T-helper 2 cell treated with Interferon-gamma antibody and Interleukin-4, amounts not matched to agents 5 μg/mL and 100 μg/mL, for 36 hours (primary cell): ENCODE data around the gene RBMS2.
A peak's percentile ranks its signal among the peaks of the same experiment; 100 is the strongest.
"Not testable (repeated sequence)": the region's sequence is repeated elsewhere in the genome, so short reads cannot be mapped to it uniquely, and the experiment has no call there.

ENCODE experiments used
- DNase-seq: peaks from one replicate; pipeline ENCODE4 v3.0.0; 2021; ENCODE audit warnings: low spot score
- H3K27ac Mint-ChIP-seq: one replicate; pipeline ENCODE4 v1.8.0; 2021; ENCODE audit warnings: mild to moderate bottlenecking, mixed read lengths
- H3K27me3 Mint-ChIP-seq: one replicate; pipeline ENCODE4 v1.8.0; 2021; ENCODE audit warnings: low read depth, mixed read lengths
- H3K36me3 Mint-ChIP-seq: one replicate; pipeline ENCODE4 v1.8.0; 2021; ENCODE audit warnings: low read depth, mixed read lengths
- H3K4me1 Mint-ChIP-seq: one replicate; pipeline ENCODE4 v1.8.0; 2021; ENCODE audit warnings: low read depth, mixed read lengths
- H3K4me3 Mint-ChIP-seq: one replicate; pipeline ENCODE4 v1.8.0; 2022; ENCODE audit warnings: mild to moderate bottlenecking, moderate library complexity, mixed read lengths
- H3K9me3 Mint-ChIP-seq: one replicate; pipeline ENCODE4 v1.8.0; 2021; ENCODE audit warnings: mixed read lengths

The RBMS2 gene

GRCh38 chr12:56494481-56494880 lies 27.1 kb upstream of the RBMS2 start:
- H3K27ac Mint-ChIP-seq, DNase-seq, H3K36me3 Mint-ChIP-seq, H3K4me3 Mint-ChIP-seq, H3K4me1 Mint-ChIP-seq, H3K9me3 Mint-ChIP-seq: not testable (repeated sequence)
- H3K27me3 Mint-ChIP-seq: peaks cover 26% of the 10 kb centered on the region

GRCh38 chr12:56496704-56497103 lies 24.9 kb upstream of the RBMS2 start:
- H3K27ac Mint-ChIP-seq, H3K9me3 Mint-ChIP-seq, H3K36me3 Mint-ChIP-seq, H3K4me1 Mint-ChIP-seq: not testable (repeated sequence)
- peak overlapping the region; percentile 29 for H3K4me3 Mint-ChIP-seq
- H3K27me3 Mint-ChIP-seq: peaks cover 13% of the 10 kb centered on the region
- DNase-seq: peak; percentile 56

- not testable (repeated sequence) for DNase-seq, H3K9me3 Mint-ChIP-seq, H3K4me1 Mint-ChIP-seq, H3K27ac Mint-ChIP-seq, H3K27me3 Mint-ChIP-seq, H3K4me3 Mint-ChIP-seq, H3K36me3 Mint-ChIP-seq
Observed at GRCh38 chr12:56498126-56498902, 23.3 kb upstream of the RBMS2 start.

GRCh38 chr12:56499452-56499851 lies 22.2 kb upstream of the RBMS2 start:
- not testable (repeated sequence) for DNase-seq, H3K4me3 Mint-ChIP-seq, H3K27me3 Mint-ChIP-seq, H3K36me3 Mint-ChIP-seq, H3K4me1 Mint-ChIP-seq, H3K9me3 Mint-ChIP-seq, H3K27ac Mint-ChIP-seq

- H3K4me3 Mint-ChIP-seq, H3K9me3 Mint-ChIP-seq, DNase-seq, H3K27me3 Mint-ChIP-seq, H3K36me3 Mint-ChIP-seq, H3K27ac Mint-ChIP-seq, H3K4me1 Mint-ChIP-seq: not testable (repeated sequence)
Observed at GRCh38 chr12:56499879-56500278, 21.7 kb upstream of the RBMS2 start.

- Mint-ChIP-seq H3K27ac (no peak overlapping the region), H3K9me3 (no peaks in the 10 kb centered on the region), H3K4me3 (no peak overlapping the region), H3K27me3 (peaks cover 14% of the 10 kb centered on the region), H3K36me3 (no peaks in the 10 kb centered on the region), H3K4me1 (peaks cover 4% of the 10 kb centered on the region)
- DNase-seq: no peak
Observed at GRCh38 chr12:56510786-56511185, 10.8 kb upstream of the RBMS2 start.

- peaks cover 14% of the 10 kb centered on the region for H3K27me3 Mint-ChIP-seq
- not testable (repeated sequence) for H3K36me3 Mint-ChIP-seq, H3K27ac Mint-ChIP-seq, H3K9me3 Mint-ChIP-seq, H3K4me3 Mint-ChIP-seq, DNase-seq, H3K4me1 Mint-ChIP-seq
Observed at GRCh38 chr12:56514014-56514318, 7.7 kb upstream of the RBMS2 start.

GRCh38 chr12:56517854-56518253 lies 3.8 kb upstream of the RBMS2 start:
- Mint-ChIP-seq H3K27me3 (peaks cover 4% of the 10 kb centered on the region), H3K4me3 (no peak overlapping the region), H3K36me3 (no peaks in the 10 kb centered on the region), H3K27ac (no peak overlapping the region), H3K9me3 (no peaks in the 10 kb centered on the region), H3K4me1 (peaks cover 31% of the 10 kb centered on the region)
- no peak for DNase-seq

- Mint-ChIP-seq H3K4me3 (no peak overlapping the region), H3K27ac (no peak overlapping the region), H3K36me3 (no peaks in the 10 kb centered on the region), H3K9me3 (no peaks in the 10 kb centered on the region), H3K27me3 (peaks cover 3% of the 10 kb centered on the region), H3K4me1 (peaks cover 32% of the 10 kb centered on the region)
- DNase-seq: no peak
Observed at GRCh38 chr12:56518570-56518969, 3.0 kb upstream of the RBMS2 start.

GRCh38 chr12:56520048-56520447 lies 1.6 kb upstream of the RBMS2 start:
- Mint-ChIP-seq H3K4me3 (no peak overlapping the region), H3K27ac (no peak overlapping the region), H3K27me3 (no peaks in the 10 kb centered on the region), H3K4me1 (peaks cover 31% of the 10 kb centered on the region), H3K36me3 (no peaks in the 10 kb centered on the region), H3K9me3 (no peaks in the 10 kb centered on the region)
- no peak for DNase-seq

- no peak for DNase-seq
- no peaks in the 10 kb centered on the region for H3K36me3 Mint-ChIP-seq
- H3K4me3 Mint-ChIP-seq: peak overlapping the region; percentile 94
- H3K27ac Mint-ChIP-seq: no peak overlapping the region
- peaks cover 31% of the 10 kb centered on the region for H3K4me1 Mint-ChIP-seq
- H3K9me3 Mint-ChIP-seq: no peaks in the 10 kb centered on the region
- no peaks in the 10 kb centered on the region for H3K27me3 Mint-ChIP-seq
Observed at GRCh38 chr12:56520506-56520905, 1.1 kb upstream of the RBMS2 start.

GRCh38 chr12:56521209-56521589 lies 421 bp upstream of the RBMS2 start:
- no peak for DNase-seq
- Mint-ChIP-seq H3K4me1 (peaks cover 31% of the 10 kb centered on the region), H3K27me3 (no peaks in the 10 kb centered on the region), H3K4me3 (peak overlapping the region; percentile 94), H3K27ac (no peak overlapping the region), H3K36me3 (no peaks in the 10 kb centered on the region), H3K9me3 (no peaks in the 10 kb centered on the region)

- Mint-ChIP-seq H3K36me3 (no peaks in the 10 kb centered on the region), H3K27me3 (no peaks in the 10 kb centered on the region), H3K4me1 (peaks cover 31% of the 10 kb centered on the region), H3K9me3 (no peaks in the 10 kb centered on the region), H3K27ac (peak overlapping the region; percentile 33), H3K4me3 (peak overlapping the region; percentile 94)
- DNase-seq: no peak
Observed at GRCh38 chr12:56522411-56523193, 982 bp downstream of the RBMS2 start.

- Mint-ChIP-seq H3K36me3 (no peaks in the 10 kb centered on the region), H3K4me3 (no peak overlapping the region), H3K4me1 (peaks cover 2% of the 10 kb centered on the region), H3K27ac (no peak overlapping the region), H3K9me3 (no peaks in the 10 kb centered on the region), H3K27me3 (no peaks in the 10 kb centered on the region)
- no peak for DNase-seq
Observed at GRCh38 chr12:56528846-56529245, 7.2 kb downstream of the RBMS2 start.

GRCh38 chr12:56529656-56530055 lies 8.0 kb downstream of the RBMS2 start:
- Mint-ChIP-seq H3K4me3 (no peak overlapping the region), H3K36me3 (no peaks in the 10 kb centered on the region), H3K27me3 (no peaks in the 10 kb centered on the region), H3K4me1 (no peaks in the 10 kb centered on the region), H3K27ac (no peak overlapping the region), H3K9me3 (no peaks in the 10 kb centered on the region)
- DNase-seq: no peak
